SK-N-MC (cell line): ENCODE measurements around the gene TMEM17.

ENCODE experiments used
- EZH2 ChIP-seq: fragments of 200-600 bp; sonication (generic); IDR thresholded peaks from one replicate; pipeline ENCODE4 v1.6.1; 2017; ENCODE audit warnings: antibody characterized with exemption
- POLR2AphosphoS5 ChIP-seq: IDR thresholded peaks from 2 replicates; pipeline ENCODE4 v1.6.1; 2012; ENCODE audit warnings: mild to moderate bottlenecking, low read depth, low read length, borderline replicate concordance

DNA sequence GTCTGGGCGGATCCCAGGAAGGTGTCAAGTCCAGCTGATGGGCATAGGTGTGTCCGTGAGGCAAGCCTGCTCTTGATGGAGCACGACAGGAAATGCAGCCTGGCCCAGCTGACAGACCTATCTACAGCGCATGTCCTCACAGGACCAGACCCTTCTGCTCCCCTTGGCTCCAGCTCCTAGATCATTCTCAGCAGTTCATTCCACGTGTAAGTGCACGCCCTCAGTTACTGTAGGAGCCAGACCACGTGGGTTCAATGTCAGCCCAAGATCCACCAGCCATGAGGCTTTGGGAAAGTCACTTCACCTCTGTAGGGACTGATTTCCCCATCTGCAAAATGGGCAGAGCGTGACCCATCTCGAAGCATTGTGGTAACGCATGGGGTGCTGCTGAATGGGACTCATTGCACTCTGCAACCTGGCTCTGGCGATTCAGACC is 47.8 kb downstream of the TMEM17 start:
- TF ChIP-seq EZH2 = no peak
- no peak for TF ChIP-seq POLR2AphosphoS5
